CD14-positive monocyte (primary cell): ENCODE results near the gene PEMT. TPM values are rescaled to one million over a fixed set of nuclear protein-coding genes. Genes with fewer than 3 reads are reported as not detected.

Source experiments
- DNase-seq, 3 donors: peaks; one replicate each; pipeline ENCODE4 v3.0.0-alpha.2; 2011 to 2022
- H2AFZ ChIP-seq: 2 replicates; pipeline ENCODE4 v1.6.0; 2012; ENCODE audit warnings: mild to moderate bottlenecking, low read depth, low read length, inconsistent platforms; ENCODE audit not compliant: insufficient read depth, poor library complexity, severe bottlenecking
- H3K27ac ChIP-seq, 2 donors: 1 replicate in 1 of 2; 2 replicates in 1 of 2; pipeline ENCODE4 v1.5.1; 2012 to 2013; ENCODE audit warnings: low read length in 2 of 2, control low read depth in 1 of 2, inconsistent platforms in 1 of 2, low read depth in 1 of 2, mild to moderate bottlenecking in 1 of 2
- H3K27me3 ChIP-seq, 2 donors: one replicate each; pipeline versions ENCODE4 v1.6.0 to v1.6.1; 2011 to 2013; ENCODE audit warnings: low read length in 2 of 2; ENCODE audit not compliant: control insufficient read depth in 2 of 2, insufficient read depth in 2 of 2
- H3K36me3 ChIP-seq, 2 donors: replicated peaks in 1 of 2; 1 replicate in 1 of 2; 2 replicates in 1 of 2; pipeline versions ENCODE4 v1.5.1 to v1.6.1; 2012 to 2013; ENCODE audit warnings: low read length in 2 of 2, control low read depth in 1 of 2, inconsistent platforms in 1 of 2, mild to moderate bottlenecking in 1 of 2; ENCODE audit not compliant: insufficient read depth in 2 of 2, control insufficient read depth in 1 of 2
- H3K4me1 ChIP-seq, 2 donors: 1 replicate in 1 of 2; 2 replicates in 1 of 2; pipeline versions ENCODE4 v1.5.1 to v1.6.1; 2012 to 2013; ENCODE audit warnings: low read length in 2 of 2, control low read depth in 1 of 2, inconsistent platforms in 1 of 2, mild to moderate bottlenecking in 1 of 2, moderate library complexity in 1 of 2; ENCODE audit not compliant: insufficient read depth in 2 of 2, control insufficient read depth in 1 of 2
- H3K4me2 ChIP-seq: replicated peaks from 2 replicates; pipeline ENCODE3; 2012; ENCODE audit warnings: low read length, moderate library complexity, mild to moderate bottlenecking; ENCODE audit not compliant: poor library complexity, severe bottlenecking; ENCODE audit errors: extremely low read depth
- H3K4me3 ChIP-seq, 3 experiments: fragments of 200-600 bp in 1 of 3; sonication (generic) in 1 of 3; replicated peaks in 1 of 3; 1 replicate in 2 of 3; 2 replicates in 1 of 3; pipeline ENCODE4 v1.5.1; 2011 to 2013; ENCODE audit warnings: low read length in 3 of 3, mild to moderate bottlenecking in 3 of 3, control low read depth in 2 of 3, low read depth in 2 of 3, inconsistent platforms in 1 of 3, moderate library complexity in 1 of 3
- H3K79me2 ChIP-seq: 2 replicates; pipeline ENCODE4 v1.6.0; 2012; ENCODE audit warnings: mild to moderate bottlenecking, control low read depth, inconsistent platforms, low read length, moderate library complexity; ENCODE audit not compliant: insufficient read depth
- H3K9ac ChIP-seq: 2 replicates; pipeline ENCODE4 v1.6.0; 2017; ENCODE audit warnings: low read length, mild to moderate bottlenecking; ENCODE audit not compliant: insufficient read depth, poor library complexity, severe bottlenecking
- H3K9me3 ChIP-seq, 2 donors: replicated peaks in 1 of 2; 1 replicate in 1 of 2; 2 replicates in 1 of 2; pipeline versions ENCODE4 v1.5.1 to v1.6.1; 2012 to 2013; ENCODE audit warnings: low read length in 2 of 2, control low read depth in 1 of 2; ENCODE audit not compliant: control insufficient read depth in 1 of 2, insufficient read depth in 1 of 2
- H4K20me1 ChIP-seq: 2 replicates; pipeline ENCODE4 v1.6.0; 2012; ENCODE audit warnings: mild to moderate bottlenecking, low read length, control low read depth, moderate library complexity; ENCODE audit not compliant: insufficient read depth
- H3K27ac Mint-ChIP-seq, 7 donors: one replicate each; pipeline ENCODE4 v1.8.0; 2020; ENCODE audit warnings: mild to moderate bottlenecking in 7 of 7, mixed read lengths in 7 of 7, moderate library complexity in 6 of 7, inconsistent platforms in 2 of 7
- H3K27me3 Mint-ChIP-seq, 3 donors: one replicate each; pipeline ENCODE4 v1.8.0; 2021 to 2022; ENCODE audit warnings: low read depth in 3 of 3, mild to moderate bottlenecking in 3 of 3, mixed read lengths in 3 of 3, moderate library complexity in 3 of 3, inconsistent platforms in 1 of 3
- H3K36me3 Mint-ChIP-seq, 2 donors: one replicate each; pipeline ENCODE4 v1.8.0; 2020; ENCODE audit warnings: mixed read lengths in 2 of 2, inconsistent platforms in 1 of 2, mild to moderate bottlenecking in 1 of 2
- H3K4me1 Mint-ChIP-seq: one replicate; pipeline ENCODE4 v1.8.0; 2020; ENCODE audit warnings: mild to moderate bottlenecking, mixed read lengths
- H3K4me3 Mint-ChIP-seq, 2 donors: one replicate each; pipeline ENCODE4 v1.8.0; 2020; ENCODE audit warnings: mild to moderate bottlenecking in 2 of 2, mixed read lengths in 2 of 2, moderate library complexity in 1 of 2
- H3K9me3 Mint-ChIP-seq, 7 donors: one replicate each; pipeline ENCODE4 v1.8.0; 2020 to 2022; ENCODE audit warnings: mixed read lengths in 7 of 7, mild to moderate bottlenecking in 6 of 7, moderate library complexity in 6 of 7, inconsistent platforms in 2 of 7
- CTCF ChIP-seq: fragments of 200-600 bp; IDR thresholded peaks from one replicate; pipeline ENCODE4 v1.8.0; 2022; ENCODE audit warnings: antibody characterized with exemption, mild to moderate bottlenecking
- WGBS: methylation state at CpG from one replicate; pipeline ENCODE4 v1.1.5; 2013; ENCODE audit warnings: missing lambda C conversion rate; ENCODE audit not compliant: insufficient coverage; 5-methylcytosine and 5-hydroxymethylcytosine counted together
- intact Hi-C, 2 donors: fragments of 100-400 bp; cut with micrococcal nuclease; formaldehyde crosslinking; loops; one replicate each; pipeline versions ENCODE4 v1.15.0 to v1.15.1; 2023
- polyA plus RNA-seq, 3 donors: library from polyadenylated mRNA; depleted of rRNA in 1 of 3; unstranded in 2 of 3; stranded (reverse) in 1 of 3; fragments of 300-500 nt in 2 of 3; fragments of >200 nt in 1 of 3; fragmentation: Illumina TruSeq in 2 of 3; gene quantifications; 1 replicate in 2 of 3; 2 replicates in 1 of 3; pipeline ENCODE4 v1.2.3, GENCODE V29; 2012 to 2021

The PEMT gene
- polyA plus RNA-seq, 3 donors = 26.7 to 41.0 (median 38.4) TPM

- WGBS = 95% methylated on average over 4 of the region's 5 CpGs
- H3K4me1 Mint-ChIP-seq = peaks cover 33% of the 10 kb centered on the region
Observed at GRCh38 chr17:17481860-17482259, 109.6 kb downstream of the PEMT start.

GRCh38 chr17:17480593-17481148, 110.8 kb downstream of the PEMT start:
- H3K4me2 ChIP-seq = no peak overlapping the region
- peaks cover 29 to 43% of the 10 kb centered on the region in 2 donors for H3K36me3 Mint-ChIP-seq
- 83% methylated on average over 6 of the region's 6 CpGs for WGBS
- H3K9ac ChIP-seq = no peak overlapping the region
- DNase-seq = no peak
- no peaks in the 10 kb centered on the region for H3K27me3 ChIP-seq
- peaks cover 12 to 45% of the 10 kb centered on the region in 2 donors for H3K36me3 ChIP-seq
- no peak for TF ChIP-seq CTCF
- peaks cover 83% of the 10 kb centered on the region for H3K79me2 ChIP-seq
- H3K4me3 ChIP-seq = no peak overlapping the region
- H3K9me3 Mint-ChIP-seq = peaks cover 0 to 2% (median 0%) of the 10 kb centered on the region in 7 donors
- peak overlapping the region in 3 of 7 donors; percentile 1 to 66 (median 16) for H3K27ac Mint-ChIP-seq
- no peak overlapping the region for H2AFZ ChIP-seq
- H3K27me3 Mint-ChIP-seq = no peaks in the 10 kb centered on the region
- H3K9me3 ChIP-seq = no peaks in the 10 kb centered on the region
- peaks cover 11 to 19% of the 10 kb centered on the region in 2 donors for H3K4me1 ChIP-seq
- intact Hi-C loops = no loop called here
- H3K4me3 Mint-ChIP-seq = no peak overlapping the region
- H4K20me1 ChIP-seq = peaks cover 44% of the 10 kb centered on the region
- H3K27ac ChIP-seq = no peak overlapping the region
- peaks cover 35% of the 10 kb centered on the region for H3K4me1 Mint-ChIP-seq

More at GRCh38 chr17:17481860-17482259, 109.6 kb downstream of the PEMT start:
- intact Hi-C loops = no loop called here
- no peak for TF ChIP-seq CTCF
- H3K4me2 ChIP-seq = no peak overlapping the region
- H3K27ac ChIP-seq = no peak overlapping the region
- no peaks in the 10 kb centered on the region for H3K9me3 ChIP-seq
- peaks cover 0 to 2% (median 0%) of the 10 kb centered on the region in 7 donors for H3K9me3 Mint-ChIP-seq
- peaks cover 32 to 52% of the 10 kb centered on the region in 2 donors for H3K36me3 Mint-ChIP-seq
- peaks cover 11 to 19% of the 10 kb centered on the region in 2 donors for H3K4me1 ChIP-seq
- peaks cover 84% of the 10 kb centered on the region for H3K79me2 ChIP-seq
- no peak for DNase-seq
- no peak overlapping the region for H3K4me3 Mint-ChIP-seq
- H3K27me3 ChIP-seq = no peaks in the 10 kb centered on the region
- H2AFZ ChIP-seq = no peak overlapping the region
- H4K20me1 ChIP-seq = peaks cover 44% of the 10 kb centered on the region
- H3K27me3 Mint-ChIP-seq = peaks cover 0 to 1% (median 0%) of the 10 kb centered on the region in 3 donors
- no peak overlapping the region for H3K9ac ChIP-seq
- H3K36me3 ChIP-seq = peaks cover 14 to 49% of the 10 kb centered on the region in 2 donors
- H3K4me3 ChIP-seq = no peak overlapping the region
- no peak overlapping the region for H3K27ac Mint-ChIP-seq
